Measurements from ENCODE around the gene PAM.

DNA sequence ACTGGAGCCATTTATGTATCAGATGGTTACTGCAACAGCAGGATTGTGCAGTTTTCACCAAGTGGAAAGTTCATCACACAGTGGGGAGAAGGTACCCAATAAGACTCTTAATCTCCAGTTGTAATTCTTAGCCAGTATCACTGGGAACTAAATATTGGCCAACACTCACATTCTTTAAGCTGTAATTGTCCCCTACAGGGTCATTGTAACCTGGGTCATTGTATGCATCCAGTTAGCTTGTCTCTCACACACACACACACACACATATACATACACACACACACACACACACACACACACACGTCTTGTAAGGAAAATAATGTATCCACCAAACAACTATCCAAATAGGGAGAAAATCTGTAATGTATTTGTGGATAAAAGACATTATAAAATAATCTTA, 251.8 kb downstream of the PAM start:
- TF ChIP-seq CTCF (IDR thresholded peaks at IDR 0.05; ENCODE audit: extremely low read depth in 1 of 2, insufficient read depth in 1 of 2, low read depth in 1 of 2, low read length in 2 of 2) (no peak), EZH2 (IDR thresholded peaks at IDR 0.05; ENCODE audit: borderline replicate concordance, low read depth, low read length, severe bottlenecking) (no peak), POLR2AphosphoS5 (IDR thresholded peaks at IDR 0.05; ENCODE audit: insufficient read depth, low read depth, low read length) (no peak), POLR2A (IDR thresholded peaks at IDR 0.05; ENCODE audit: low read depth, low read length) (no peak), MAX (IDR thresholded peaks at IDR 0.05; ENCODE audit: insufficient read depth, insufficient read length) (no peak), JUN (IDR thresholded peaks at IDR 0.05; ENCODE audit: borderline replicate concordance, insufficient read depth, insufficient read length, low read depth) (no peak), MYC (IDR thresholded peaks at IDR 0.05; ENCODE audit: low read depth, low read length) (no peak), FOS (IDR thresholded peaks at IDR 0.05; ENCODE audit: borderline replicate concordance, insufficient read depth, low read length) (no peak)
